Mammary epithelial cell (primary cell): ENCODE data around the gene OCA2.

Experiments
- CTCF ChIP-seq, 2 donors: IDR thresholded peaks in 1 of 2; conservative IDR thresholded peaks in 1 of 2; 2 replicates each; pipeline ENCODE4 v1.5.1; 2011 to 2012; ENCODE audit warnings: inconsistent platforms in 2 of 2, low read length in 2 of 2, mild to moderate bottlenecking in 2 of 2, control low read depth in 1 of 2, low read depth in 1 of 2; ENCODE audit not compliant: insufficient read depth in 1 of 2; ENCODE audit errors: extremely low read depth in 1 of 2
- EZH2 ChIP-seq: IDR thresholded peaks from 2 replicates; pipeline ENCODE4 v1.6.1; 2012; ENCODE audit warnings: low read length, inconsistent platforms, borderline replicate concordance

- TF ChIP-seq CTCF (conservative IDR thresholded peaks at IDR 0.05 in 1 of 2, IDR thresholded peaks at IDR 0.05 in 1 of 2; ENCODE audit: extremely low read depth in 1 of 2, insufficient read depth in 1 of 2, low read depth in 1 of 2, low read length in 2 of 2) (no peak), EZH2 (no peak)
These were observed 249.1 kb downstream of the OCA2 start for GRCh38 chr15:27850050-27850449.
